Neural cell (in vitro differentiated cells): Measurements from ENCODE around the gene TENT5C. TPM values are rescaled to one million over a fixed set of nuclear protein-coding genes. Genes with fewer than 3 reads are reported as not detected.

Experiments
- H2AFZ ChIP-seq: fragments of 200-600, 300-800 bp; sonication (generic), shearing (Covaris generic); 2 replicates; pipeline ENCODE4 v1.6.0; 2014; ENCODE audit warnings: low read depth, mild to moderate bottlenecking, antibody characterized with exemption, low read length, moderate library complexity
- H3F3A ChIP-seq: fragments of 200-600 bp; shearing (Covaris generic); 2 replicates; pipeline ENCODE4 v1.6.1; 2016; ENCODE audit warnings: mild to moderate bottlenecking, moderate library complexity, mixed read lengths, antibody characterized with exemption, low read length; ENCODE audit not compliant: insufficient read depth, poor library complexity, severe bottlenecking
- H3K27ac ChIP-seq: fragments of 200-600, 300-800 bp; sonication (generic), shearing (Covaris generic); 2 replicates; pipeline ENCODE4 v1.5.1; 2014; ENCODE audit warnings: mild to moderate bottlenecking, low read length, moderate library complexity
- H3K27me3 ChIP-seq: fragments of 300-800, 200-600 bp; sonication (generic), shearing (Covaris generic); 2 replicates; pipeline ENCODE4 v1.6.0; 2014; ENCODE audit warnings: mild to moderate bottlenecking, low read depth, low read length, moderate library complexity; ENCODE audit not compliant: insufficient read depth
- H3K36me3 ChIP-seq: fragments of 300-800, 200-600 bp; sonication (generic), shearing (Covaris generic); 2 replicates; pipeline ENCODE4 v1.5.1; 2014; ENCODE audit warnings: mild to moderate bottlenecking, antibody characterized with exemption, low read length, moderate library complexity; ENCODE audit not compliant: insufficient read depth
- H3K4me2 ChIP-seq: fragments of 300-800, 200-600 bp; sonication (generic), shearing (Covaris generic); 2 replicates; pipeline ENCODE4 v1.6.0; 2014; ENCODE audit warnings: mild to moderate bottlenecking, low read length
- H3K4me3 ChIP-seq: fragments of 300-800, 200-600 bp; sonication (generic), shearing (Covaris generic); 2 replicates; pipeline ENCODE4 v1.5.1; 2014; ENCODE audit warnings: mild to moderate bottlenecking, low read length, moderate library complexity
- H3K79me2 ChIP-seq: fragments of 200-600 bp; shearing (Covaris generic); replicated peaks from 2 replicates; pipeline ENCODE4 v1.6.0; 2014; ENCODE audit warnings: mild to moderate bottlenecking, low read length, moderate library complexity; ENCODE audit not compliant: insufficient read depth
- H3K9ac ChIP-seq: fragments of 300-800, 200-600 bp; sonication (generic), shearing (Covaris generic); 2 replicates; pipeline ENCODE4 v1.6.1; 2016; ENCODE audit warnings: mild to moderate bottlenecking, low read length, mixed read lengths
- H3K9me2 ChIP-seq: fragments of 200-600 bp; shearing (Covaris generic); 2 replicates; pipeline ENCODE4 v1.6.1; 2016; ENCODE audit warnings: mild to moderate bottlenecking, low read length, mixed read lengths; ENCODE audit not compliant: insufficient read depth
- H3K9me3 ChIP-seq: fragments of 200-600, 300-800 bp; sonication (generic), shearing (Covaris generic); 2 replicates; pipeline ENCODE4 v1.6.1; 2016; ENCODE audit warnings: mild to moderate bottlenecking, mixed run types, low read length, moderate library complexity, mixed read lengths
- H4K20me1 ChIP-seq: fragments of 200-600 bp; shearing (Covaris generic); 2 replicates; pipeline ENCODE4 v1.6.1; 2016; ENCODE audit warnings: mild to moderate bottlenecking, mixed run types; ENCODE audit not compliant: insufficient read depth
- EP300 ChIP-seq: fragments of 450-650 bp; conservative IDR thresholded peaks from 2 replicates; pipeline ENCODE4 v1.6.1; 2014; ENCODE audit warnings: antibody characterized with exemption, mild to moderate bottlenecking, moderate library complexity; ENCODE audit not compliant: poor library complexity, severe bottlenecking
- EZH2 ChIP-seq: fragments of 200-600, 300-800 bp; shearing (Covaris generic), sonication (generic); IDR thresholded peaks from 2 replicates; pipeline ENCODE4 v1.6.1; 2014; ENCODE audit warnings: antibody characterized with exemption, low read length, borderline replicate concordance, mild to moderate bottlenecking; ENCODE audit not compliant: insufficient read depth, poor library complexity, severe bottlenecking
- MXI1 ChIP-seq: fragments of 450-650 bp; conservative IDR thresholded peaks from 2 replicates; pipeline ENCODE4 v1.6.1; 2014; ENCODE audit warnings: antibody characterized with exemption, mild to moderate bottlenecking; ENCODE audit not compliant: poor library complexity, severe bottlenecking
- POLR2AphosphoS5 ChIP-seq: IDR thresholded peaks from 2 replicates; pipeline ENCODE4 v1.6.1; 2012
- RAD21 ChIP-seq: fragments of 450-650 bp; conservative IDR thresholded peaks from 2 replicates; pipeline ENCODE4 v1.6.1; 2014; ENCODE audit warnings: antibody characterized with exemption, mild to moderate bottlenecking, moderate library complexity
- SMC3 ChIP-seq: fragments of 450-650 bp; conservative IDR thresholded peaks from 2 replicates; pipeline ENCODE4 v1.6.1; 2014; ENCODE audit warnings: antibody characterized with exemption, mild to moderate bottlenecking, moderate library complexity; ENCODE audit not compliant: poor library complexity
- TAF1 ChIP-seq: IDR thresholded peaks from 2 replicates; pipeline ENCODE4 v1.6.1; 2012; ENCODE audit warnings: low read depth
- polyA plus RNA-seq: library from polyadenylated mRNA; depleted of rRNA; stranded (reverse); fragments of >200 nt; gene quantifications from 2 replicates; pipeline ENCODE4 v1.2.3, GENCODE V29; 2014
- TF ChIP-seq, protein P1 (sequence below): fragments of 450-650 bp; IDR thresholded peaks from 2 replicates; pipeline ENCODE4 v1.5.1; 2014; ENCODE audit warnings: antibody characterized with exemption, mild to moderate bottlenecking, moderate library complexity; ENCODE audit not compliant: poor library complexity, severe bottlenecking
- TF ChIP-seq, protein P2 (sequence below): IDR thresholded peaks from 2 replicates; pipeline ENCODE4 v1.6.1; 2012; ENCODE audit warnings: borderline replicate concordance

Gene TENT5C
- polyA plus RNA-seq, 1 donor from 2014 or later: 0.05 TPM

DNA sequence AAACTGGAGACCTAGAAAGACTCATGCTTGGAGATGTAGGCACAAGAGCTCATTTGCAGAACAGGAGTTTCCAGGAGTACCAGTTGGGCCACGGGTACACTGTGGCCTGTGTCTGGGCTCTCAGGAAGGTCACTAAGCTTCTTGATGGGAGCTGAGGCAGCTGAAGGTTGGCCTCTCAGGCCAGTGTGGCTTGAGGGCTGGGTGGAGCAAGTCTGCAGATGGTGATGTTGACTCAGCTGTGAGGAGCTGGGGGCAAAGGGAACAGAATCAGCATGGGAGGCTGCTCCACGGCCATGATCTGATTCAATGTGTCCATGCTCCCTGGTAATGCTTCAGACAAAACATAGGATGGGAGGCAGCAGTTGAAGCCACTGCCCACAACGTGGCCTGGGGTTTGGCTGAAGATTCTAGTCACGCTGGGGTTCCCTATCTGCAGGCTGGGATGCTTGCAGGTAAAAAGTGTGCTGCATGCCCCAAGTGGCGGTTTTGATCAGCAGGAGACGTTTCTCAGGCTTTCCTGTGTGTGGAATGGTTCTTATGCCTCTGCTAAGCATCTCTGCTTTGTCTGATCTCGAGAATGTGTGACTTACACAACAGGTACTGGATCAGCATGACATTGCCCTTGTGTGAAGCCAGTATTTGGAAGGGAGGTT, 15.4 kb upstream of the TENT5C start:
- H3F3A ChIP-seq: no peaks in the 10 kb centered on the region
- no peaks in the 10 kb centered on the region for H3K36me3 ChIP-seq
- no peaks in the 10 kb centered on the region for H3K9me2 ChIP-seq
- H3K27me3 ChIP-seq: no peaks in the 10 kb centered on the region
- H3K4me3 ChIP-seq: no peak overlapping the region
- no peaks in the 10 kb centered on the region for H3K9me3 ChIP-seq
- no peak for TF ChIP-seq EP300
- no peak for TF ChIP-seq EZH2
- no peak for TF ChIP-seq MXI1
- TF ChIP-seq RAD21: no peak
- TF ChIP-seq, protein P1, sequence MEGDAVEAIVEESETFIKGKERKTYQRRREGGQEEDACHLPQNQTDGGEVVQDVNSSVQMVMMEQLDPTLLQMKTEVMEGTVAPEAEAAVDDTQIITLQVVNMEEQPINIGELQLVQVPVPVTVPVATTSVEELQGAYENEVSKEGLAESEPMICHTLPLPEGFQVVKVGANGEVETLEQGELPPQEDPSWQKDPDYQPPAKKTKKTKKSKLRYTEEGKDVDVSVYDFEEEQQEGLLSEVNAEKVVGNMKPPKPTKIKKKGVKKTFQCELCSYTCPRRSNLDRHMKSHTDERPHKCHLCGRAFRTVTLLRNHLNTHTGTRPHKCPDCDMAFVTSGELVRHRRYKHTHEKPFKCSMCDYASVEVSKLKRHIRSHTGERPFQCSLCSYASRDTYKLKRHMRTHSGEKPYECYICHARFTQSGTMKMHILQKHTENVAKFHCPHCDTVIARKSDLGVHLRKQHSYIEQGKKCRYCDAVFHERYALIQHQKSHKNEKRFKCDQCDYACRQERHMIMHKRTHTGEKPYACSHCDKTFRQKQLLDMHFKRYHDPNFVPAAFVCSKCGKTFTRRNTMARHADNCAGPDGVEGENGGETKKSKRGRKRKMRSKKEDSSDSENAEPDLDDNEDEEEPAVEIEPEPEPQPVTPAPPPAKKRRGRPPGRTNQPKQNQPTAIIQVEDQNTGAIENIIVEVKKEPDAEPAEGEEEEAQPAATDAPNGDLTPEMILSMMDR: no peak
- TF ChIP-seq, protein P2, sequence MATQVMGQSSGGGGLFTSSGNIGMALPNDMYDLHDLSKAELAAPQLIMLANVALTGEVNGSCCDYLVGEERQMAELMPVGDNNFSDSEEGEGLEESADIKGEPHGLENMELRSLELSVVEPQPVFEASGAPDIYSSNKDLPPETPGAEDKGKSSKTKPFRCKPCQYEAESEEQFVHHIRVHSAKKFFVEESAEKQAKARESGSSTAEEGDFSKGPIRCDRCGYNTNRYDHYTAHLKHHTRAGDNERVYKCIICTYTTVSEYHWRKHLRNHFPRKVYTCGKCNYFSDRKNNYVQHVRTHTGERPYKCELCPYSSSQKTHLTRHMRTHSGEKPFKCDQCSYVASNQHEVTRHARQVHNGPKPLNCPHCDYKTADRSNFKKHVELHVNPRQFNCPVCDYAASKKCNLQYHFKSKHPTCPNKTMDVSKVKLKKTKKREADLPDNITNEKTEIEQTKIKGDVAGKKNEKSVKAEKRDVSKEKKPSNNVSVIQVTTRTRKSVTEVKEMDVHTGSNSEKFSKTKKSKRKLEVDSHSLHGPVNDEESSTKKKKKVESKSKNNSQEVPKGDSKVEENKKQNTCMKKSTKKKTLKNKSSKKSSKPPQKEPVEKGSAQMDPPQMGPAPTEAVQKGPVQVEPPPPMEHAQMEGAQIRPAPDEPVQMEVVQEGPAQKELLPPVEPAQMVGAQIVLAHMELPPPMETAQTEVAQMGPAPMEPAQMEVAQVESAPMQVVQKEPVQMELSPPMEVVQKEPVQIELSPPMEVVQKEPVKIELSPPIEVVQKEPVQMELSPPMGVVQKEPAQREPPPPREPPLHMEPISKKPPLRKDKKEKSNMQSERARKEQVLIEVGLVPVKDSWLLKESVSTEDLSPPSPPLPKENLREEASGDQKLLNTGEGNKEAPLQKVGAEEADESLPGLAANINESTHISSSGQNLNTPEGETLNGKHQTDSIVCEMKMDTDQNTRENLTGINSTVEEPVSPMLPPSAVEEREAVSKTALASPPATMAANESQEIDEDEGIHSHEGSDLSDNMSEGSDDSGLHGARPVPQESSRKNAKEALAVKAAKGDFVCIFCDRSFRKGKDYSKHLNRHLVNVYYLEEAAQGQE: no peak
- no peak overlapping the region for H3K4me2 ChIP-seq
- H3K79me2 ChIP-seq: no peaks in the 10 kb centered on the region
- no peak overlapping the region for H3K9ac ChIP-seq
- no peaks in the 10 kb centered on the region for H4K20me1 ChIP-seq
- H2AFZ ChIP-seq: no peak overlapping the region
- no peak overlapping the region for H3K27ac ChIP-seq

DNA sequence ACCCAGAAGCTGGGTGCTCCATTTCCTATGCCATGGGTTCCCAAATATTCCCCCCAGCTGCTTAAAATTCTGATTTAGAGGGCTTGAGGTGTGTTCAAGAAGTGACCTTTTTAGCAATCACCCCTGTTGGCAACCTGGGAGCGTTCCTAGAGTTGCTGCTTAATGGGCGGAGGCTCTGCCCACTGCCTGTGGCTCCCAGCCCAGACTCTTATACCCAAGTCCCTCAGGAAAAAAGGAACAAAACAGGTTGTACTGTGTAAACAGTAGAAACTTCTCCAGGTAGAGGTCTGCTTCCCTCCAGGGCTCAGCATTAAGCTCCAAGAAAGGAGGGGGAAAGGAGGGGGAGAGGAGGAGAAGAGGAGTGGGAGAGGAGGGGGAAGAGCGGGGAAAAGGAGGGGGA, 14.6 kb upstream of the TENT5C start:
- Histone ChIP-seq H4K20me1 (no peaks in the 10 kb centered on the region), H3K27me3 (no peaks in the 10 kb centered on the region), H3F3A (no peaks in the 10 kb centered on the region), H3K9me2 (no peaks in the 10 kb centered on the region), H3K36me3 (no peaks in the 10 kb centered on the region), H3K9ac (no peak overlapping the region), H3K4me3 (no peak overlapping the region), H3K9me3 (no peaks in the 10 kb centered on the region), H3K79me2 (no peaks in the 10 kb centered on the region), H3K4me2 (no peak overlapping the region), H2AFZ (no peak overlapping the region), H3K27ac (no peak overlapping the region)
- TF ChIP-seq RAD21: no peak
- no peak for TF ChIP-seq EP300
- TF ChIP-seq, protein P1: no peak
- no peak for TF ChIP-seq EZH2
- no peak for TF ChIP-seq MXI1
- no peak for TF ChIP-seq POLR2AphosphoS5
- no peak for TF ChIP-seq TAF1
- TF ChIP-seq, protein P2: no peak
- TF ChIP-seq SMC3: no peak
